Measurements from ENCODE around the gene RAB10. TPM values are rescaled to one million over a fixed set of nuclear protein-coding genes. Genes with fewer than 3 reads are reported as not detected.

The RAB10 gene
- total RNA-seq, 1 experiment from 2014 or later = 130 TPM

DNA sequence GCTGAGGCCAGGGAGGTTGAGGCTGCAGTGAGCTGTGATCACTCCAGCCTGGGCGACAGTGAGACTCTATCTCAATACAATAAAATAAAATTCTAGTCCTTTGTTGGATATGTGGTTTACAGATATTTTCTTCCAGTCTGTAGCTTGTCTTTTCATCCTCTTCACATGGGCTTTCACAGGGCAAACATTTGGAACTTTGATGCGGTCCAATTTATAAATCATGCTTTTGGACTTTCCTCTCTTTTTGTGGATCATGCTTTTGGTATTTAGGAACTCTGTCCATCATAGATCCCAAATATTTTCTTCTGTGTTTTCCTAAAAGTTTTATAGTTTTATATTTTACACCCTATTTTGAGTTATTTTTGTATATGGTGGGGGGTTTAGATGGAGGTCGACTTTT, 14.9 kb downstream of the RAB10 start:
- Histone ChIP-seq H2AFZ (ENCODE audit: low read length) (no peak overlapping the region), H2BK15ac (ENCODE audit: low read depth, low read length) (no peak overlapping the region), H4K8ac (replicated peaks; ENCODE audit: insufficient read length, low read depth, low read length) (no peak overlapping the region), H3K4me2 (ENCODE audit: insufficient read depth, insufficient read length, low read length) (no peak overlapping the region), H4K20me1 (ENCODE audit: control insufficient read depth, insufficient read depth, insufficient read length) (no peaks in the 10 kb centered on the region), H4K5ac (ENCODE audit: insufficient read length, low read depth, low read length) (no peak overlapping the region), H3K9ac (ENCODE audit: extremely low read depth, insufficient read length, low read length) (no peak overlapping the region), H3K79me1 (ENCODE audit: insufficient read depth, low read depth, low read length, poor library complexity, severe bottlenecking) (peaks cover 8% of the 10 kb centered on the region), H2BK120ac (ENCODE audit: low read depth, low read length, poor library complexity, severe bottlenecking) (no peak overlapping the region), H3K18ac (ENCODE audit: insufficient read length, low read depth, low read length) (no peak overlapping the region), H3K27me3 (ENCODE audit: insufficient read depth, low read length) (no peaks in the 10 kb centered on the region), H3K79me2 (ENCODE audit: insufficient read depth, low read length) (peaks cover 49% of the 10 kb centered on the region; the same call in 1 of the 2 replicates), H3K23me2 (ENCODE audit: insufficient read length, low read depth, low read length, poor library complexity, severe bottlenecking) (no peaks in the 10 kb centered on the region), H3K23ac (ENCODE audit: insufficient read length, low read depth, low read length) (no peak overlapping the region), H3K27ac (ENCODE audit: insufficient read length, low read depth, low read length) (no peak overlapping the region), H3K4me1 (ENCODE audit: insufficient read depth, low read length) (no peaks in the 10 kb centered on the region; the same call in 1 of the 2 replicates), H3K56ac (ENCODE audit: insufficient read length, low read depth, low read length) (no peak overlapping the region), H2BK20ac (ENCODE audit: low read depth, low read length, poor library complexity, severe bottlenecking) (no peak overlapping the region), H3T11ph (ENCODE audit: low read length) (no peak overlapping the region), H3K4ac (ENCODE audit: low read depth, low read length) (no peak overlapping the region), H3K9me3 (ENCODE audit: control insufficient read depth, low read depth, low read length) (no peaks in the 10 kb centered on the region), H2AK5ac (ENCODE audit: insufficient read length, low read length) (no peak overlapping the region), H2BK12ac (ENCODE audit: insufficient read length, low read depth, low read length) (no peak overlapping the region), H2BK5ac (ENCODE audit: insufficient read length, low read length) (no peak overlapping the region), H3K14ac (ENCODE audit: insufficient read depth, low read length) (no peak overlapping the region), H4K91ac (ENCODE audit: insufficient read length, low read depth, low read length) (no peak overlapping the region)
- DNase-seq = no peak
- H3K27ac Mint-ChIP-seq = no peak overlapping the region; a peak in 1 of 7 replicates
- peaks cover 9 to 14% of the 10 kb centered on the region in 2 experiments for H3K4me1 Mint-ChIP-seq
- no peaks in the 10 kb centered on the region; a peak in 1 of 5 replicates for H3K9me3 Mint-ChIP-seq
- H3K4me3 Mint-ChIP-seq = no peak overlapping the region
- no CpG with 5 or more reads among the region's 3 CpGs for WGBS (ENCODE audit: extremely low coverage, insufficient read length, low lambda C conversion rate)
- H3K36me3 Mint-ChIP-seq (ENCODE audit: insufficient read depth in 1 of 3, low read depth in 3 of 3) = peaks cover 8 to 29% (median 27%) of the 10 kb centered on the region in 3 experiments; a peak in 6 of 7 replicates
- no peaks in the 10 kb centered on the region for H3K27me3 Mint-ChIP-seq (ENCODE audit: low read depth)
- TF ChIP-seq CTCF (conservative IDR thresholded peaks at IDR 0.05) = no peak

Data from H9 (cell line).